ENCODE data around the gene MOGAT2.

Gene MOGAT2

DNA sequence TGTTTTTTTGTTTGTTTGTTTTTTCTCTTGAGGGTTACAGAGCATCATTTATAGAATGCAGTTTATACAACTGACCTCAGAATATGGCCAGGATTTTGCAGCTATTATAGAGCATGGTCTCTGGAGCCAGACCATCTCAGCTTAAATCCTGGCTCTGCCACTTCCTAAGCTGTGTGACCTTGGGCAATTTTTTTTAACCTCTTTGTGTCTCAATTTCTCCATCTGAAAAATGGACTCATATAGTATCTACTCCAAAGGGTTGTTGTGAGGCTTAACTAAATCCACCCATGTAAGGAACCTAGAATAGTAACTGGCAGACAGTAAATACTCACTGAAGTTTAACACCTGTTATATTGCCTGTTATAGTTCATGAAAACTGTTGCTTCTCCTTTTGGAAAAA, 42.6 kb downstream of the MOGAT2 start:
- no peak for DNase-seq (ENCODE audit: low spot score)

DNA sequence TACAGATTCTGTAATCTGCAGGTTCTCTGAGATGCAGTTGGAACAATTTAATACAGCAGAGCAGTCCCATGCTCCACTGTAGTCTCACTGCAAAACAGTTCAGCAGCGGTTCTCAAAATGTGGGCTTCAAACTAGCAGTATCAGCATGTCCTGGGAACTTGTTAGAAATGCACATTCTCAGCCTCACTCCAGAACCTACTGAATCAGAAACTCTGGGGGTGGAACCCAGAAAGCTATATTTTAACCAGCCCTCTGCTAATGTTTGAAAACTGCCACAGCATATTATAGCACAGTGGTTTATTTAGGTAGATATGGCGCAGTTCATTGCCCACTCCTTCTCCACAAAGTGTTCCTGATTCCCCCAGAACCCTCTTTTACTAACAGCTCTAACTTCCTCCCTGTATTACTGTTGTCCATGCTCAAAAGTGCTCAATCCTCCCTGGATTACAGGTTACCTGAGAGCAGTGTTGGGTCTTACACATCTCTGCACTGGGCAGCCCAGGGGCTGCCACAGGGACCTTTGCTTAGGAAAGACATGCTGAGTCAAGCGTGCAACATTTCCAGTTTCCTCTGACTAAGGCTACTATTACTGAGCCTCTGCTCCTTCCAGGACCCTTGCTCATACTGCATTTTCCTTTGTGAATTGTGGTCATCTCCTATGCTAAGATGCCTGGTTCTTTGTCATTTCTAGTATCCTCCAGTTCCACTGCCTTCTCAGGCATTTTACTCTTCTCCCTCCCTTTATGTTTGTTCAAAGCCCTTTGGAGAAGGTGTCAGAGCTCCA, 43.3 kb downstream of the MOGAT2 start:
- no peak for DNase-seq (ENCODE audit: low spot score)

DNA sequence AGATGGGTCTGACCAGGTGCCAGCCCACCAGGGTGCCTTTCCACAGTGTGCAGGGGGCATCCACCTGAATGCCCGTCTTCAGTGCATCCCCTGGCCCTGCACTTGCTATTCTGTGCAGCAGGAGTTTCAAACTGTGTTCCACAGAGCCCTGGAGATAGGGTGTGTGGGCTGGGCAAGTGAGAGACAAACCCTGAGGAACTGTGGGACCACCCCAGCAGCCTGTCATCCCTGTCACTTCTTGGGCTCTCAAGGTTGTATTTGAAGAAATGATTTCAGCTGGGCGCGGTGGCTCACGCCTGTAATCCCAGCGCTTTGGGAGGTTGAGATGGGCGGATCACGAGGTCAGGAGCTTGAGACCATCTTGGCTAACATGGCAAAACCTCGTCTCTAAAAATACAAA, 44.5 kb downstream of the MOGAT2 start:
- no peak for DNase-seq (ENCODE audit: low spot score)

DNA sequence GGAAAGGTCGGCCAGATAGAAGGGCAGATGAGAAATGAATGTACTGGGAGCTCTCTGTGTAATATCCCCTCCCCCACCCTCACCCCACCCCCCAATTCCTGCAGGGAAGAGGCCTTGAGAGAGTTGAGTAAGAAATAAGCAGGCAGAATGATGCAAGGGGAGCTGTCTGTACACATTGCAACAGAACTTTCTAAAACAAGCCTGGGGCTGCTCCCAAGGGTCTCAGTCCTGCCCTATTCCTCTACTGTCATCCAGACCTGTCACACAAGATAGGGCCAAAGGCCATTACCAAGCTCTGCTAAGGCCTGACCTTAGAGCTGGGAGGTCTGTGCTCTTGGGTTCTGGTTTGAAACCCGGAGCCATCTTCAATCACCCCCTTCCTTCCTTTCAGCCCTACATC, 45.2 kb downstream of the MOGAT2 start:
- no peak for DNase-seq (ENCODE audit: low spot score)

DNA sequence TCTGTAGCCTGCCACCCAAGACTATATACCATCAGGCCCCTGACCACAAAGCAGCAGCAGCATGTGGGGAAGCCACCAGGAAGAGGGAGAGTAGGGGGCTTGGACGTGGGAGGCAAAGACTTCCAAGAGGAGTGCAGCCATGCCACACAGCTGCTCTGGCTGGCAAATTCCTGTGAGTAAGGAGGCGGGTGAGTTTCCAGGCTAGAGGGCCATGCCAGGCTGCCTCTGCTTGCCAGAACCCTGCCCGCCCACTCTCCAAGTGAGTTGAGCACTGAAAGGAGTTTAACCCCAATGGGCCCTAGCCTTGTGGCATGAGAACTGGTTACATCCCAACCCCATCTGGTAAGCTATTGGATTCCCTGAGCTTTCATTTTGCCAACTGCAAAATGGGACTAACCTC, 46.2 kb downstream of the MOGAT2 start:
- DNase-seq (ENCODE audit: low spot score) = no peak

DNA sequence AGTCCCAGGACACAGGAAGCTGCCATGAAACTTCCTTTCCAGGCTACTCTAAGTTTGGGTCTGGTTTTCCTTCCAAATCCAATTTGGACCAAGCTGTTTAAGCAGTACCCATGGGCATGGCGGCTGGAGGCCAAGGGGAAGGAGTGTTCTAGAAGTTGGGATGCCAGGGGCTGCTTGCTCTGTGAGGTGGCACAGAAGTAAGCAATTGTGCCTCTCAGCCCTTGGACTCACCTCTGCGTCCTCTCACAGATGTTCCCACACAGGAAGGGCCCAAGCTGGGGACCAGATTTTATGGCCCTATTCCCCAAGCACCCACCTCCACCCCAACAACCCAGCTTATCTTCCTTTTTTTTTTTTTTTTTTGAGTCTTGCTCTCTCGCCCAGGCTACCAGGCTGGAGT, 47.5 kb downstream of the MOGAT2 start:
- DNase-seq (ENCODE audit: low spot score) = no peak

DNA sequence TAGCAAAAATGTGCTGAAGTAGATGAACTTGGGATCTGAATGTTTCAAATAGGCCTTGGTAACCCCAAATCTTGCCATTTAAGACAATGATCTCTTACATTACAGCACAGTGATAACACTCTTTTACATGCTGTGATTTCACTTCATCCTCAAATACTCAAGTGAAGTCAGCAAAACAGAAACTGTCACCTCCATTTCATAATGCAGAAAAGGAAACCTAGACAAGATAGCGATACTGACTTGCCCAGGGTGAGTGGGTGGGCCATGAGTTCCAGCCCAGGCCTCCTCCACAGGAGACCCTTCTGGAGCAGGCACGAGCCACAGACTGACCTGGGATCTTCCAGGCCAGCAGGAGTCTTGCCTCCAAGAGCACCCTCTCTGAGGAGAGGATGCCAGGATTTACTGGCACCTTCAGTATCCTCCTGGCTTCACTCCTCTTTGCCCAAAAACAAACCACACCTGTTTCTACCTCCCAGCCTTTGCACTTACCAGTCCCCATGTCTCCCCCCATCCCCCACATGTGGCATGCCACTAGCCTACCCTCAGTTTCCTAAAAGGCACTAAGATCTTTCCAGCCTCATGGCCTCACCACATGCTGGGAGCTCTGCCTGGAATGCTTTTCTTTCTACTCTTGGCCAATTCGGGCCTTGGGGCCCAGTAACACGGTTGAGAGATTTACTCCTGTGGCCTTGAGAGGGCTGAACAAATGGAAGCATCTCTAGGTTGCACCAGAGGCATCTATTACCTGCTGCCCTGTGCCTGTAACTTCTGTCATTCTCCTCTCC, 49.0 kb downstream of the MOGAT2 start:
- no peak for DNase-seq (ENCODE audit: low spot score)

DNA sequence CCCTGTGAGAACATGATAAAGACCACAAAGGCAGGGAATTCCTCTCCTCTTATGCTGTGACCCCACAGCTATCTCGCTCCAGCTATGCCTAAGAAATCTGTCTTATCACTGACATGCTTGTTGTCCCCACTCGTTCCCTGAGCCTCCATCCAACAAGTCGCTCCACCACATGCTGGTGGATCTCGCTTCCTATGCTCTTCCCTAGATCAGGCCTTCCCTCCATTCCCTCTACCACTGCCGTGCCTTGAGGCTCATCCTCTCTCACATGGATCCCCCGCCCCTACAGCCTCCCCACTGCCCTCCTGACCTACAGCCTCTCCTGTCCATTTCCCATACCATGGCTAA, 49.6 kb downstream of the MOGAT2 start:
- DNase-seq (ENCODE audit: low spot score) = no peak

DNA sequence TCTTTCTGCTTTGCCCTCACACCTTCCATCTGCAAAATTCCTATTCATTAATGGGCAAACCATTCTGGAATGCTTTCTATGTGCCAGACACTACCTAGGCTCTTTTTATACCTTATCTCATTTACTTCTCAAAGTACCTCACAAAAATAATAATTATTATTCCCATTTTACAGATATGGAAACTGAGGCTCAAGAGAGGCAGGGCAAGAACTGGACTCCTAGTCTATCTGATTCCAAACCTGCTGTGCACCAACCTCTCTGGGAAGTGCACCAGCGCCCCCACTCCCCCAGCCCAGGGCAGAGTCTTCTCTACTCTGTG, 50.1 kb downstream of the MOGAT2 start:
- no peak for DNase-seq (ENCODE audit: low spot score)

DNA sequence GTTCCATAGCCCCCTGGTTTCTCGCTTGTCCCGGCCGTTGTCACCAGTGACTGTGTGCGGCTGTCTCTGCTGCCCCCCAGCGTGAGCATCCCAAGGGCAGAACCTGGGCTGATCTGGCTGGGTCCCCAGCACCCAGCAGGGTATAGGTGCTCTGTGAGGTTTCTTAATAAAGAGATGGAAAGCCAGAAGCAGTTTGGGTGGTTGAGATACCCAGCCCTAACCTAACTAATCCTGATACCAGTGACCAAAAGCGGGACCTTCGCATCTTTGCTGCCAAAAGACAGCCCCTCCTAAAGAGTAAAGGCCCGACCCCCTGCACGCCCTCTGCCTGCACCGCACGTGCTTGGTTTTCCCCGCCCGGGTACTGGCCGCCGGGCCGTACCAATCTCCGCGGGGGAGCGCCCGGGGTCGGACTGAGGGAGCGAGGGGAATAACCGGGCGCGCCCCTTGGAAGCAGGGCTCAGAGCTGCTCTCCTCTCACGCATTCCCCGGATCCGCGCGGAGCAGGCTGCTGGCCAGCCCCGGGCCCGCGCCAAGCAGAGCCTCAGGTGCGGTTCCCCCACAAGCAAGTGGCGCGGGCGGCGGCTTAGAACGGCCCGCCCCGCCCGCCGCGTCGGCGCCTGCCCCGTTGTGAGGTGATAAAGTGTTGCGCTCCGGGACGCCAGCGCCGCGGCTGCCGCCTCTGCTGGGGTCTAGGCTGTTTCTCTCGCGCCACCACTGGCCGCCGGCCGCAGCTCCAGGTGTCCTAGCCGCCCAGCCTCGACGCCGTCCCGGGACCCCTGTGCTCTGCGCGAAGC, 50.7 kb downstream of the MOGAT2 start, which contains the start of gene DGAT2:
TSS of gene DGAT2 (plus strand) at position 667 of the 797 bp plus-strand sequence. CDS start 214 bp downstream, outside the sequence.
- peak; percentile 58 for DNase-seq (ENCODE audit: low spot score)

DNA sequence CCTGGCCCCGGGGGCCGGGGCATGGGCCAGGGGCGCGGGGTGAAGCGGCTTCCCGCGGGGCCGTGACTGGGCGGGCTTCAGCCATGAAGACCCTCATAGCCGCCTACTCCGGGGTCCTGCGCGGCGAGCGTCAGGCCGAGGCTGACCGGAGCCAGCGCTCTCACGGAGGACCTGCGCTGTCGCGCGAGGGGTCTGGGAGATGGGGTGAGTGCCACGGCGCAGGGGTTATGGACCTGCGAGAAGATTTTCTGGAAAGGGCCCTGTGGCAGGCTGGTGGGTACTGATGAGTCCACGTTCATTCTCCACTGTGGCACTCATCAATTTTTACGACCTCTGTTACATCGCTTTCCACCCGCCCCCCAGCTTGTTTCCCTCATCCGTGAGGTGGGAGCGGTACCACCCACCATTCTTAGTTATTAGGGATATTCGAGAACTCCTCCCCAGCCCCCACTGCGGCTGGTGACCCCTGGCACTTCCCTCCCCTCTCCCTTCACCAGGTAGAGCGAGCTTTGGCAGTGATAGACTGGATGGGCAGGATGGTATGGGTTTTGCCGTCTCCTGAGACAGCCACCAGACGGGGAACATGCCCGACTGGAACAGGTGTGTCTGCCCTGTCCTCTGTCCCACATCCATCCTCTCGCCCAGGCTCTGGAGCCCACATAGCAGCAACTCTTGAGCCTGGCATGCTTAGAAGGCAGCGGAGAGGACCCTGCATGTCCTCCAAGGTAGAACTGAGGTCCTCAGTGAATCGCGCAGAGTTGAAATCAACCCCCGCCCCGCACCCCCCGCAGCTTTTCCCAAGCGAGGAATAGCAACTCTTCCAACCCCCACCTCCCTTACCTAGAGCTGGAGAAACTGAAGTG, 51.5 kb downstream of the MOGAT2 start:
- DNase-seq (ENCODE audit: low spot score) = no peak

DNA sequence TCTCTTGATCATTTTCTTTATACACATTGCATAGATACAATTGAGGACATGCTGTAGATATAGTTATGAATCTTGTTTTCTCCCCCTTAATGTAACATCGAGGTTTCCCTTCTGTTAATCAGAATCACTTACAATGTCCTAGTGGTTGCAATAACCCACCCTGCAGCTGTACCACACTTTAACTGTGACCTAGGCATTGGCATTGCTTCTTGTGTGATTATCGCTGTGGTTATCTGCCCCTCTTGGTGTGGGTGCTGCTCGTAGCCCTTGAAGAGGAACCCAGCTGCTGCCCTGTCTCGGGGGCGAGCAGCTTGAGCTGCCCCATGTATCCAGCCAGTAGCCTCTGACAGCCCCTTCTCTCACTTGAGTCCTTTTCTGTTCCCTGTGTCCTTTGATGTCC, 52.5 kb downstream of the MOGAT2 start:
- DNase-seq (ENCODE audit: low spot score) = no peak

DNA sequence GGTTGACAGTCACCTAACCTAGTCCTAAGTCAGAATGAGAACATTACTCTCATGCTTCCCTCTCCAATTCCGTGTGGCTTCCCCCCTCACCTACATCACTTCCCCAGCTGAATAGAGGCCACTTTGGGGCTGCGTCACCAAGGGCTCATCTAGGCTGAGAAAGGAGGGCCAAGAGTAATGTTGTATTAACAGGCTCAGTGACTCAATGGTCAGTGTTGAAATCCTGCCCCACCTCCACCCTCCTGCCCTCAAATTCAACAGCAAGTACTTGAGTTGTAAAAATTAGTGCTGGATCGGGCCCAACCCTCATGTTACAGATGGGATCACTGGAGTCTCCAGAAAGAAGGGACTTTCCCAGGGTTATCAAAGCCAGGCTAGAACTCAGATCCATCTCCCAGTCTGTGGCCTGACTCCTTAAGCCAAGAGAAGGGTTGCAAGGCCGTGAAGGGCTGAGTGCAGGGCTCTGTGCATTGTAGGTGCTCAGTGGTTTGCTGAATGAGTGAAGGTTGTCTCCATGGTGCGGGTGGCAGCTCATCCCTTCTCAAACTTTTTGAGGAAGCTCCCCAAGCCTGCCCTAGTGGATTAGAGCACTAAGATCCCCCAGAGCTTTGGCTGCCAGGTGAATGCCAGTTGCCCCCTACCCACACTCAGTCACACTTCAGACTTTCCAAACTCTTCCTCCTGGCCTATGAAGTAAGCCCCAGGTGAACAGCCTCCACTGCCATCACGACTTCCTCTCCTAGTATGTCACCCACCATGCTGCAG, 54.2 kb downstream of the MOGAT2 start:
- DNase-seq (ENCODE audit: low spot score) = no peak

DNA sequence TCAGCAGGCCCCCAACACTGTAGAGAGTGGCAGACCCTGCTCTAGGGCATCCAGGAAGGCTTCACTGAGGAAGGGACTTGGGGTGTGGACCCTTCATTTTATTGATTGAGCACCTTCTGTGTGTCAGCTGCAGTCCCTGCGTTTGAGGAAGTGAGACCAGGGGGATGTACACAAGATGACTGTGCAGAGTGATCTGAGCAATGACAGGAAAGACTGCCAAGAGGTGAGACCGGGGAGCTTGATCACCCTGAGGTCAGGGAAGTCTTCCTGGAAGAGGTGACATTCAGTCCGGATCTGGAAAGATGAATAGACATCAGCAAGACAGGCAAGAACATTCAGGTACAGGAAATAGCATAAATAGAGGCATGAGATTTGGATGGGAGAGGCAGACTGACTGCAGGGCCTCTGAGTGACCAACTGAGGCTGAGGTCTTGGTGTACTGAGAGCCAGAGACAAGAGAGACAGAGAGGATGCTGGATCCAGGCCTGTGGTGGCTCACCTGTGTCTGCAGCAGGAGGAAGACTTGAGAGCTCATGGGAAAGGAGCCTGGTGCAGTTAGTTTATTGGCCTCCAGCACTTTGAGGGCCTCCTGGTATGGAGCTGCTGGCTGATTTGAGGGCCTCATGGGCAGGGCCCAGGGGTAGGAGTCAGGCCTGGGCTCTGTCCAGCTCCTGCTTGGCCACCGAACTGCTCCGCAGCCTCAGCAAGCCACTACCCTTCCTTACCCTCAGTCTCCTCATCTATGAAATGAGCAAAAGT, 56.1 kb downstream of the MOGAT2 start:
- DNase-seq (ENCODE audit: low spot score) = no peak

DNA sequence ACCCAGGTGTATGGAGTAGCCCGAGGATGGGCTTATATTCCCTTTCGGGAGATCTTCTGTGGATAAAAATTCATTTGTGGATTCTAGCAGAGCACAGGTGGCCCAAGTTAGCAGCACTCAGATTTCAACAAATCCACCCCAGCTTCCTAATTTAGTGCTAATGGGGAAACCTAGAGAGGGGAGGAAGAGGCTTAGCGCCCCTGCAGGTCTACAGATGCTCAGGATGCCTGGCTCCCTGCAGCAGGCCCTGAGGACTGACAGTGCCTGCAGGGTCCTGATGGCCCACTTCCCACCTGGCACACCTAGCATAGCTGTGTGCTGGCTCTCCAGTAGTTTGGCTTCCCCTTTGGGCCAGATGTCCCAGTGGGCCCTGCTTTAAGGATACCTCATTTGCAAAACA, 57.4 kb downstream of the MOGAT2 start:
- DNase-seq (ENCODE audit: low spot score) = no peak

DNA sequence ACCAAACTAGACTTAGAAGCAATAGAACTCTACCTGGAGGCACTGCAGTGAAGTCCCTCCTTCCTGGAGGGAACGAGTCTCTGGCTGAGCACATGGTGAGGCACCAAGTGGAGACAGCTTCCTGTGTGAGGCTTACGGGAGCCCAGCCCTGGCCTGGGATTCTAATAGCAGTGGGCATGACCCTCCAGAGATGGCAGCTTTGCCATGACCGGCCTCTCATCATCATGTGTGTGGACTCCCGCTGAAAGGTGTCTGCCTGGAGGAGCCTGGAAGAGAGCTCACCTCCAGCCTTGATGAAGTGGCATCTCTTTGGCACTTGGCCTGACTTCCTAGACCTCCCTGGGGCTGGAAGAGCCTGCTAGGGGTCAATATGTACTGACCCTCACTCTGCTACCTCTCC, 58.9 kb downstream of the MOGAT2 start:
- DNase-seq (ENCODE audit: low spot score) = no peak

DNA sequence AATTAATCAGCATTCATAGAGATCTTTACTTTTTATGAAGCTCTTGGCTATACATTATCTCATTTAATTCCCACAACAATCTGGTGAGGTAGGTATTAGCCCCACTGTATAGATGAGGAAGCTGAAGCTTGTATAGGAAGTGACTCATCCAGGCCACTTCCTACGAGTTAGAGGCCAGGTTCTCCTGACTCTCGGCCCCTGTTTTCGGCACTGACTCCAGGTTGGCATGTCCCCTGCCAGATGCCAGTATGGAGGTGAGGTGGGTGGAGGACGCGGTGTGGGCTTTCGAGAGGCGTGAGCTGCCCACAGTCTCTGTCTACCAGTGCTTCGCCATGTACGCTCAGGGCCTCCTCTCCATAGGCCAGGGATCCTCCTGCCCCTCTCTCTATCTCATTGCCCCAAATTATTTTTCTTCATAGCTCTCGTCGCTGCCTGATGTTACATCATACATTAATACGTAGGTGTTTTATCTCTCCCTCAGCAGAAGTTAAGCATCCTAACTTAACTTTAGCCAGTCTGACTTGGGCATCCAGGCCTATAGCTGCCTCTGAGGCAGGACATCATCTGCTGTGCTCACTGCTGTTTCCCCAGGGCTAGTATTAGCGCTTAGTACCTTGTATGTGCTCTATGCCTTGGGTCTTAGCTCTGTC, 59.9 kb downstream of the MOGAT2 start:
- DNase-seq (ENCODE audit: low spot score) = no peak

DNA sequence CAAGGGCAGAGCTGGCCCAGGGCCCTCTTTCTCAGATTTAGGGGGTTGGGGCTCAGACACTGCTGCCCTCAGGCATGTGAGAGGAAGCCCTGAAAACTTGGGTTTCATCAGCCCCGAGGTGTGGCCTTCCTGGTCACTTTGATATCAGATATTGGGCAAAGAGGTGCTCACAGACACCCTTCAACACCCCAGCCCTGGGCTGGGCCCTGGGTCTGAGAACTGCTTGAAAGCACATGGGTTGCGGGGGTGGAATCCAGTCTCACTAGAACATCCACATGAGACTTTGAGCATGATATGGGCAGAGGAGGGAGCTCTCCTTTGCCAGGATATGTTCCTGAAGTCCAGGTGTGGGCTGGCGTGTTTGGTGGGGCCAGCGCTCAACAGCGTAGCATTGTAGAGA, 61.3 kb downstream of the MOGAT2 start:
- DNase-seq (ENCODE audit: low spot score) = no peak

DNA sequence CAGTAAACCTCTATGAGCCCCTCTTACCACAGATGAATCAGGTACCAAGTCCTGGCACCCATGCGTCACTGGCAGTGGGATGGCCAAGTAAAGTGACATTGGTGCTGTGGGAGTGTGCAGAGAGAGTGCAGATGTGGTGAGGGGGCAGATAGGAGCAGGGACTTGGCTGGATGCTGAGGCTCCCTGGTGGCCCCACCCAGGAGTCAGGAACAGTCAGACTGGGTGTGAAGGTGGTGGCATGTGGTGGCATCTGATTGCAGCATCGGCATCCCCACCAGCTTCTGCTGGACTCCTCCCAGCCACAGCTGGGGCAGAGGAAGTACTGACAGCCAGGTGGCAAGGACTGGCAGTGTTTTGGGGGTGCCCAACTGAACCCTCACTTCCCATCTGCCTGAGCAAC, 62.3 kb downstream of the MOGAT2 start:
- DNase-seq (ENCODE audit: low spot score) = no peak

DNA sequence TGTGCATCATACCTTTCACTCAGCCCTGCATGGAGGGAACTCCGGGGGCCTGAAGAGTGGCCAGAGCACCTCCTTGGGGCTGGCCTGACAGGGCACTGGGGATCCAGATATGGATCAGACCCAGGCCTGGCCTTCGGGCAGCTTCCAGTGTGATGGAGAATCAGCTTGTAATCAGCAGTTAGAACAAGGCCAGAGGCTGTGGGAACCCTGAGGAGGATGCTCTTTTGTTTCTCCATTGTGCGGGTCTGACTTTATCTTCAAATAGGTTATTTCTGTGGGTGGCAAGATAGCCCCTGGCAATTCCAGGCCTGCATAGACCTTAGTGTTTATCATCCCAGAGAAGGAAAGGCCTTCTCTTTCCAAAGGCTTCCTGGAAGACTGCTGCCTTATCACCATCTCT, 63.2 kb downstream of the MOGAT2 start:
- DNase-seq (ENCODE audit: low spot score) = no peak
